Progenitor cell of endocrine pancreas (in vitro differentiated cells): ENCODE data around the gene KCNK4. TPM values are rescaled to one million over a fixed set of nuclear protein-coding genes. Genes with fewer than 3 reads are reported as not detected.
A peak's percentile ranks its signal among the peaks of the same experiment; 100 is the strongest.
"Not testable (repeated sequence)": the region's sequence is repeated elsewhere in the genome, so short reads cannot be mapped to it uniquely, and the experiment has no call there.

Experiments
- DNase-seq: peaks from one replicate; pipeline ENCODE4 v3.0.0; 2021; ENCODE audit warnings: low spot score; ENCODE audit not compliant: unreplicated experiment
- H3K27ac Mint-ChIP-seq: 2 replicates; pipeline ENCODE4 v1.8.0; 2021; ENCODE audit warnings: mild to moderate bottlenecking, moderate library complexity, mixed read lengths
- H3K27me3 Mint-ChIP-seq: 2 replicates; pipeline ENCODE4 v1.8.0; 2021; ENCODE audit warnings: mixed read lengths
- H3K36me3 Mint-ChIP-seq: 2 replicates; pipeline ENCODE4 v1.8.0; 2022; ENCODE audit warnings: mixed read lengths; ENCODE audit not compliant: insufficient read depth
- H3K4me1 Mint-ChIP-seq: 2 replicates; pipeline ENCODE4 v1.8.0; 2021; ENCODE audit warnings: low read depth, mixed read lengths
- H3K4me3 Mint-ChIP-seq: 2 replicates; pipeline ENCODE4 v1.8.0; 2021; ENCODE audit warnings: low read depth, mild to moderate bottlenecking, moderate library complexity, mixed read lengths
- H3K9me3 Mint-ChIP-seq: 2 replicates; pipeline ENCODE4 v1.8.0; 2021; ENCODE audit warnings: low read depth, mixed read lengths
- total RNA-seq: library from RNA; stranded (reverse); gene quantifications from 2 replicates; pipeline ENCODE4 v1.2.1, GENCODE V29; 2021
- TF ChIP-seq, protein P1 (sequence below): fragments of 200-600 bp; sonication (generic); IDR thresholded peaks from one replicate; pipeline ENCODE4 v1.5.0; 2021; ENCODE audit warnings: antibody characterized with exemption, mild to moderate bottlenecking; ENCODE audit not compliant: unreplicated experiment

Gene KCNK4
- total RNA-seq, 1 donor from 2014 or later: 0.62 TPM

DNA sequence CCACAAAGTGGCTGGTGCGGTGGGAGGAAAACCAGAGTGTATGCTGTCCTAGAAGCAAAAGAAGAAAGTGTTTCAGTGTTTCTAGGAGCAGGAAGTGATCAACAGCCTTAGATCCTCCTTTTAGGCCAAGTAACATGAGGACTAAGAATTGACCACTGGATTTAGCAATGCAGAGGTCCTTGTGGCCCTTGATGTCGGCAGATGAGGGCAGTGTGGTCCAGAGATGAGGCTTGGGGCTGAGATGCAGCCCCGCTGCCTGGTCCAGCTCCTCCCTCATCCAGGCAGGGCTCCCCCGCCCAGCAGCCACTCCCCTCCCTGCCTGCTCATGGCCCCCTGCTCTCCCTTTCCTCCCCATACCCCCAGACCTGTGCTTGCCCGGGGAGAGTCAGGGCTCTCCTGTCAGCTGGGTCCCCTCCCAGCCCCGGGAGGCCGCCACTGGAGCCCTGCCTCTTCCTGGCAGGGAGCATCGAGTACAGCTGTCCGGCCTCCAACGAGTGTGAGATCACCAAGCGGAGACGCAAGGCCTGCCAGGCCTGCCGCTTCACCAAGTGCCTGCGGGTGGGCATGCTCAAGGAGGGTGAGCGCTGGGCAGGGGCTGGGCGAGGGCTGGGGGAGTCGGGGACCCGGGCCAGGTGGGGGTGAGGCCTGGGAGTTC is 22.5 kb downstream of the KCNK4 start:
- TF ChIP-seq, protein P1, sequence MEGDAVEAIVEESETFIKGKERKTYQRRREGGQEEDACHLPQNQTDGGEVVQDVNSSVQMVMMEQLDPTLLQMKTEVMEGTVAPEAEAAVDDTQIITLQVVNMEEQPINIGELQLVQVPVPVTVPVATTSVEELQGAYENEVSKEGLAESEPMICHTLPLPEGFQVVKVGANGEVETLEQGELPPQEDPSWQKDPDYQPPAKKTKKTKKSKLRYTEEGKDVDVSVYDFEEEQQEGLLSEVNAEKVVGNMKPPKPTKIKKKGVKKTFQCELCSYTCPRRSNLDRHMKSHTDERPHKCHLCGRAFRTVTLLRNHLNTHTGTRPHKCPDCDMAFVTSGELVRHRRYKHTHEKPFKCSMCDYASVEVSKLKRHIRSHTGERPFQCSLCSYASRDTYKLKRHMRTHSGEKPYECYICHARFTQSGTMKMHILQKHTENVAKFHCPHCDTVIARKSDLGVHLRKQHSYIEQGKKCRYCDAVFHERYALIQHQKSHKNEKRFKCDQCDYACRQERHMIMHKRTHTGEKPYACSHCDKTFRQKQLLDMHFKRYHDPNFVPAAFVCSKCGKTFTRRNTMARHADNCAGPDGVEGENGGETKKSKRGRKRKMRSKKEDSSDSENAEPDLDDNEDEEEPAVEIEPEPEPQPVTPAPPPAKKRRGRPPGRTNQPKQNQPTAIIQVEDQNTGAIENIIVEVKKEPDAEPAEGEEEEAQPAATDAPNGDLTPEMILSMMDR: no peak
- Mint-ChIP-seq H3K4me1 (peaks cover 6% of the 10 kb centered on the region), H3K4me3 (no peak overlapping the region), H3K9me3 (no peaks in the 10 kb centered on the region), H3K27ac (peak overlapping the region; percentile 11), H3K27me3 (no peaks in the 10 kb centered on the region), H3K36me3 (peaks cover 5% of the 10 kb centered on the region)
- DNase-seq: no peak

DNA sequence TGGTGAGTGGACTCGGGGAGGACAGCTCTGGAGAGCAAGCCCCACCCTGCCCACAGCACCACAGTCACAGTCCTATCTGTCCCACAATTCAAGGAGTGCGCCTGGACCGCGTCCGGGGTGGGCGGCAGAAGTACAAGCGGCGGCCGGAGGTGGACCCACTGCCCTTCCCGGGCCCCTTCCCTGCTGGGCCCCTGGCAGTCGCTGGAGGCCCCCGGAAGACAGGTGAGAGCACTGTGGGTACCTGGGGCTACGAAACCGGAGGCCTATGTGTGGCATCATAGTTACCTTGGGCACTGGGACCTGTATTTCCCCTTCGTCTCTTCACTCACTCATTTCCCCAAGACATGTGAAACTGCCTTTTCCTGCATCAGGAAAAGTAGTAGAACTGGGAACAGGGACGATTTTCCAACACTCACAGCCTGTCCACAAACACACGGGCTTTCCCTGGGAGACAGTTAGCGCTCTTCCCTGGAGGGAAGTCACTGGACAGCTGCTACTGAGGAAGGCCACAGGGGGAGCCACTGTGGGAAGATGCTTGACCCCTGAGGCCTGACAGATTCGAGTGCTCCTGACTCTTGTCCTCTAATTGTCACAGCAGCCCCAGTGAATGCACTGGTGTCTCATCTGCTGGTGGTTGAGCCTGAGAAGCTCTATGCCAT is 23.2 kb downstream of the KCNK4 start:
- Mint-ChIP-seq H3K27ac (no peak overlapping the region), H3K9me3 (no peaks in the 10 kb centered on the region), H3K4me3 (no peak overlapping the region), H3K4me1 (peaks cover 11% of the 10 kb centered on the region), H3K27me3 (no peaks in the 10 kb centered on the region), H3K36me3 (peaks cover 5% of the 10 kb centered on the region)
- no peak for DNase-seq
- TF ChIP-seq, protein P1: no peak

DNA sequence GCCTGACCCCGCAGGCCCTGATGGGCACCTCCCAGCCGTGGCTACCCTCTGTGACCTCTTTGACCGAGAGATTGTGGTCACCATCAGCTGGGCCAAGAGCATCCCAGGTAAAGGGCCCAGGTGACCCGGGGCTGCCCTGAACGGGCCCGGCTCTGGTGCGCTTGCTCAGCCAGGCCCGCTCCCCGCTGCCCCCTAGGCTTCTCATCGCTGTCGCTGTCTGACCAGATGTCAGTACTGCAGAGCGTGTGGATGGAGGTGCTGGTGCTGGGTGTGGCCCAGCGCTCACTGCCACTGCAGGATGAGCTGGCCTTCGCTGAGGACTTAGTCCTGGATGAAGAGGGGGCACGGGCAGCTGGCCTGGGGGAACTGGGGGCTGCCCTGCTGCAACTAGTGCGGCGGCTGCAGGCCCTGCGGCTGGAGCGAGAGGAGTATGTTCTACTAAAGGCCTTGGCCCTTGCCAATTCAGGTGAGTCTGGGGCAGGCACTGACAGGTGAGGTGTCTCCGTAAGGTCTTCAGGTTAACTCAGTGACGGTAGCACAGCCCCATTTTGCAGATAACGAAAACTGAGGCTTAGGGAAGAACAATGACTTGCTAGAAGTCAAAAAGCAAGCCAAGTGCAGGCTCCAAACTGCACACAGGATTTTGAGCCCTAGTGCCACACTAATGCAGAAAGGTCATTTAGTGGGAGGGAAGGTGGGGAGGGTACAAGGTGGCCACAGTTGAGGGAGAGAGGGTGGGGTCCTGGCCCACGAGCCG is 23.9 kb downstream of the KCNK4 start:
- DNase-seq: no peak
- H3K27ac Mint-ChIP-seq: no peak overlapping the region
- TF ChIP-seq, protein P1: no peak
- H3K27me3 Mint-ChIP-seq: no peaks in the 10 kb centered on the region
- H3K4me3 Mint-ChIP-seq: peak overlapping the region; percentile 41
- H3K9me3 Mint-ChIP-seq: no peaks in the 10 kb centered on the region
- H3K36me3 Mint-ChIP-seq: peaks cover 5% of the 10 kb centered on the region
- H3K4me1 Mint-ChIP-seq: peaks cover 11% of the 10 kb centered on the region

DNA sequence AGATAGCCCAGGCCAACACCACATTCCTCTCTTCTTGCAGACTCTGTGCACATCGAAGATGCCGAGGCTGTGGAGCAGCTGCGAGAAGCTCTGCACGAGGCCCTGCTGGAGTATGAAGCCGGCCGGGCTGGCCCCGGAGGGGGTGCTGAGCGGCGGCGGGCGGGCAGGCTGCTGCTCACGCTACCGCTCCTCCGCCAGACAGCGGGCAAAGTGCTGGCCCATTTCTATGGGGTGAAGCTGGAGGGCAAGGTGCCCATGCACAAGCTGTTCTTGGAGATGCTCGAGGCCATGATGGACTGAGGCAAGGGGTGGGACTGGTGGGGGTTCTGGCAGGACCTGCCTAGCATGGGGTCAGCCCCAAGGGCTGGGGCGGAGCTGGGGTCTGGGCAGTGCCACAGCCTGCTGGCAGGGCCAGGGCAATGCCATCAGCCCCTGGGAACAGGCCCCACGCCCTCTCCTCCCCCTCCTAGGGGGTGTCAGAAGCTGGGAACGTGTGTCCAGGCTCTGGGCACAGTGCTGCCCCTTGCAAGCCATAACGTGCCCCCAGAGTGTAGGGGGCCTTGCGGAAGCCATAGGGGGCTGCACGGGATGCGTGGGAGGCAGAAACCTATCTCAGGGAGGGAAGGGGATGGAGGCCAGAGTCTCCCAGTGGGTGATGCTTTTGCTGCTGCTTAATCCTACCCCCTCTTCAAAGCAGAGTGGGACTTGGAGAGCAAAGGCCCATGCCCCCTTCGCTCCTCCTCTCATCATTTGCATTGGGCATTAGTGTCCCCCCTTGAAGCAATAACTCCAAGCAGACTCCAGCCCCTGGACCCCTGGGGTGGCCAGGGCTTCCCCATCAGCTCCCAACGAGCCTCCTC is 24.8 kb downstream of the KCNK4 start:
- not testable (repeated sequence) for H3K27ac Mint-ChIP-seq, DNase-seq, H3K27me3 Mint-ChIP-seq, H3K9me3 Mint-ChIP-seq, H3K36me3 Mint-ChIP-seq
- peaks cover 11% of the 10 kb centered on the region for H3K4me1 Mint-ChIP-seq
- H3K4me3 Mint-ChIP-seq: peak overlapping the region; percentile 92

DNA sequence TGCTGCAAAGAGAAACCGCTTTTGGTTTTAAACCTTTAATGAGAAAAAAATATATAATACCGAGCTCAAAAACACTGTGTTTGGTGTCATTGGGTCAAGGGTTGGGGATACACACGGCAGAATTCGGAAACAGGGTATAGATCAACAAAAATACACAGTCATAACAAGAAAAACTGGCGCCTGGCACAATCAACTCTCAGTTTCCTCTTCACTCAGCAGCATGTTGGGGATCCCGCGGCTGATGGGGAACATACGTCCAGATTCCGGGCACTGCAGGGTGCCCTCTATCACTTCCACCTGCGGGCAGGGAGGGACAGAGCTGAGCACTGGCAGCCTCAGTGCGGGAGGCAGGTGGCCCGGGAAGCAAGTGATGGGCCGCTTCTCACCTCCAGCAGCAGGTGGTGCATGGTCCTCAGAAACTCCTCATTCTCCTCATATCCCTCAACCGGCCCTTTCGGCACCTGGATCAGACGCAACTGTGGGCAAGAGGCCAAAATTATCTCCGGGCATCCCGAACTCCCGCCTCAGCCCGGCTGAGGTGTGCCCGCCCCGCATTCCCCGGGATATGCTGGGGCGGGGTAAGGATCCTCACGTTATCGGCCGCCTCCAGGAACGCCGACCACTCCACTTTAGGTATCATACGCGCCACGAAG is 25.7 kb downstream of the KCNK4 start:
- peak overlapping the region; percentile 92 for H3K4me3 Mint-ChIP-seq
- TF ChIP-seq, protein P1: no peak
- DNase-seq: no peak
- peaks cover 11% of the 10 kb centered on the region for H3K4me1 Mint-ChIP-seq
- no peaks in the 10 kb centered on the region for H3K27me3 Mint-ChIP-seq
- peak overlapping the region; percentile 100 for H3K27ac Mint-ChIP-seq
- H3K36me3 Mint-ChIP-seq: peaks cover 10% of the 10 kb centered on the region
- H3K9me3 Mint-ChIP-seq: no peaks in the 10 kb centered on the region
